Measurements from ENCODE around the gene VPS8.

The VPS8 gene

GRCh38 chr3:185051801-185052200, 239.8 kb downstream of the VPS8 start:
- Histone ChIP-seq H3K27ac (no peak overlapping the region), H3K36me3 (ENCODE audit: insufficient read depth) (peaks cover 8% of the 10 kb centered on the region; the same call in 1 of the 2 replicates), H3K27me3 (ENCODE audit: insufficient read depth, low read depth) (no peaks in the 10 kb centered on the region), H3K4me3 (IDR thresholded peaks at IDR 0.05; ENCODE audit: insufficient read depth, low read depth, low read length) (no peak overlapping the region), H2AFZ (ENCODE audit: low read depth) (no peak overlapping the region), H3K9ac (no peak overlapping the region), H3K4me1 (ENCODE audit: low read depth, poor library complexity, severe bottlenecking) (no peaks in the 10 kb centered on the region), H3K4me2 (no peak overlapping the region), H4K20me1 (ENCODE audit: insufficient read depth) (no peaks in the 10 kb centered on the region), H3K79me2 (ENCODE audit: insufficient read depth, low read depth) (no peaks in the 10 kb centered on the region)
- no peak for TF ChIP-seq CTCF (conservative IDR thresholded peaks at IDR 0.05; ENCODE audit: low read depth, low read length)

GRCh38 chr3:185052631-185053030, 240.7 kb downstream of the VPS8 start:
- no peak for TF ChIP-seq CTCF (conservative IDR thresholded peaks at IDR 0.05; ENCODE audit: low read depth, low read length)
- Histone ChIP-seq H3K4me1 (ENCODE audit: low read depth, poor library complexity, severe bottlenecking) (no peaks in the 10 kb centered on the region), H2AFZ (ENCODE audit: low read depth) (no peak overlapping the region), H3K9ac (no peak overlapping the region), H3K79me2 (ENCODE audit: insufficient read depth, low read depth) (no peaks in the 10 kb centered on the region), H4K20me1 (ENCODE audit: insufficient read depth) (no peaks in the 10 kb centered on the region), H3K27ac (no peak overlapping the region), H3K27me3 (ENCODE audit: insufficient read depth, low read depth) (no peaks in the 10 kb centered on the region), H3K4me2 (no peak overlapping the region), H3K4me3 (IDR thresholded peaks at IDR 0.05; ENCODE audit: insufficient read depth, low read depth, low read length) (no peak overlapping the region), H3K36me3 (ENCODE audit: insufficient read depth) (peaks cover 8% of the 10 kb centered on the region; the same call in 1 of the 2 replicates)

- no peak overlapping the region for H2AFZ ChIP-seq (ENCODE audit: low read depth)
- no peak overlapping the region for H3K9ac ChIP-seq
- no peak overlapping the region for H3K27ac ChIP-seq
- peaks cover 4% of the 10 kb centered on the region; the same call in 1 of the 2 replicates for H3K36me3 ChIP-seq (ENCODE audit: insufficient read depth)
- H3K4me1 ChIP-seq (ENCODE audit: low read depth, poor library complexity, severe bottlenecking): no peaks in the 10 kb centered on the region
- TF ChIP-seq CTCF (conservative IDR thresholded peaks at IDR 0.05; ENCODE audit: low read depth, low read length): no peak
- H3K4me3 ChIP-seq (IDR thresholded peaks at IDR 0.05; ENCODE audit: insufficient read depth, low read depth, low read length): no peak overlapping the region
- no peaks in the 10 kb centered on the region for H4K20me1 ChIP-seq (ENCODE audit: insufficient read depth)
- no peak overlapping the region for H3K4me2 ChIP-seq
- no peaks in the 10 kb centered on the region for H3K27me3 ChIP-seq (ENCODE audit: insufficient read depth, low read depth)
- no peaks in the 10 kb centered on the region for H3K79me2 ChIP-seq (ENCODE audit: insufficient read depth, low read depth)
Measured at GRCh38 chr3:185056908-185057307, 244.9 kb downstream of the VPS8 start.

GRCh38 chr3:185057829-185058228, 245.9 kb downstream of the VPS8 start:
- Histone ChIP-seq H3K4me1 (ENCODE audit: low read depth, poor library complexity, severe bottlenecking) (no peaks in the 10 kb centered on the region), H4K20me1 (ENCODE audit: insufficient read depth) (no peaks in the 10 kb centered on the region), H3K27me3 (ENCODE audit: insufficient read depth, low read depth) (no peaks in the 10 kb centered on the region), H3K9ac (no peak overlapping the region), H3K79me2 (ENCODE audit: insufficient read depth, low read depth) (no peaks in the 10 kb centered on the region), H3K4me2 (no peak overlapping the region), H3K4me3 (IDR thresholded peaks at IDR 0.05; ENCODE audit: insufficient read depth, low read depth, low read length) (no peak overlapping the region), H2AFZ (ENCODE audit: low read depth) (no peak overlapping the region), H3K36me3 (ENCODE audit: insufficient read depth) (no peaks in the 10 kb centered on the region), H3K27ac (no peak overlapping the region)
- no peak for TF ChIP-seq CTCF (conservative IDR thresholded peaks at IDR 0.05; ENCODE audit: low read depth, low read length)
